Endothelial cell of umbilical vein (primary cell): ENCODE results near the gene UTS2B.

Experiments used
- CTCF ChIP-seq, 2 donors: IDR thresholded peaks; 1 replicate in 1 of 2; 2 replicates in 1 of 2; pipeline ENCODE4 v1.5.1; 2011; ENCODE audit warnings: low read length in 2 of 2, mild to moderate bottlenecking in 2 of 2, moderate library complexity in 2 of 2, control low read depth in 1 of 2, inconsistent platforms in 1 of 2, low read depth in 1 of 2; ENCODE audit not compliant: insufficient read depth in 1 of 2; ENCODE audit errors: extremely low read depth in 1 of 2
- EZH2 ChIP-seq: IDR thresholded peaks from 2 replicates; pipeline ENCODE4 v1.6.1; 2012; ENCODE audit warnings: borderline replicate concordance, low read depth, mild to moderate bottlenecking, moderate library complexity, low read length, inconsistent platforms; ENCODE audit not compliant: severe bottlenecking
- MYC ChIP-seq: IDR thresholded peaks from one replicate; pipeline ENCODE4 v1.6.1; 2011; ENCODE audit warnings: mild to moderate bottlenecking, low read depth, low read length
- POLR2A ChIP-seq: IDR thresholded peaks from 2 replicates; pipeline ENCODE4 v1.6.1; 2012; ENCODE audit warnings: low read depth, mild to moderate bottlenecking, control low read depth, low read length
- POLR2AphosphoS5 ChIP-seq: IDR thresholded peaks from 2 replicates; pipeline ENCODE4 v1.6.1; 2012; ENCODE audit warnings: low read depth, mild to moderate bottlenecking, control low read depth, low read length, moderate library complexity; ENCODE audit not compliant: insufficient read depth
- TF ChIP-seq, protein P1 (sequence below): IDR thresholded peaks from 2 replicates; pipeline ENCODE4 v1.6.1; 2011; ENCODE audit not compliant: insufficient read depth, insufficient read length

DNA sequence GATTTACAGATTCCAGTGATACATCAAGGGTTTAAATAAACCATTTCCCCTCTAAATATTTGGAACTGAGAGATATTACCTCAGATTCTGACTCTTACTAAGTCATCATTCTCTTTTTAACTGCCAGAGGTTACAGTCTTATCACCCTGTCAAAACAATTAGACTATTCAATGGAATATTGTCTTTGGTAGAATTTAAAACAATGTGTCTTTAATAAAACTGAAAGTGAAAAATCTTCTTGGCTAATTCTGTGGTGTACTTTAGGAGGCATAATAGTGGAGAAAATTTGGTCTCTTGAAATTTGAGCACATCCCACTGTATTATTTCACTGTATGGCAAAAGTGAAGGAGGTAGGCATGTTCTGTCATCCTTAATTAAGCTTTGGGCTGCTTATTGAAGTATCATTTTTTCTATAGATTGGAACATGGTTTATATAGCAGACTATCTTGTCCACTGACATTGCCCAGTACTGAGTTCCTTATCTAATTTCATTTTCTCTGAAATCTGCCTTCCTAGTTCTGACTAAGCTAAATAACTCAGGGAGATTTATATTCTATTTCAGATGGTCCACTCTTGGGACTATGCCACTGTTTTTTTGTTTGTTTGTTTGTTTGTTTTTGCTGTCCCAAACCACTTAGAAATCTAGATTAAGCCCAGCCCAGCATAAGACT lies 48.0 kb upstream of the UTS2B start:
- TF ChIP-seq CTCF (IDR thresholded peaks at IDR 0.05; ENCODE audit: extremely low read depth in 1 of 2, insufficient read depth in 1 of 2, low read depth in 1 of 2, low read length in 2 of 2), result no peak
- no peak for TF ChIP-seq MYC
- TF ChIP-seq POLR2A, result no peak
- TF ChIP-seq, protein P1, sequence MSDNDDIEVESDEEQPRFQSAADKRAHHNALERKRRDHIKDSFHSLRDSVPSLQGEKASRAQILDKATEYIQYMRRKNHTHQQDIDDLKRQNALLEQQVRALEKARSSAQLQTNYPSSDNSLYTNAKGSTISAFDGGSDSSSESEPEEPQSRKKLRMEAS, result no peak
- TF ChIP-seq POLR2AphosphoS5, result no peak
- TF ChIP-seq EZH2, result no peak
